ENCODE data around the gene POLD3.

DNA sequence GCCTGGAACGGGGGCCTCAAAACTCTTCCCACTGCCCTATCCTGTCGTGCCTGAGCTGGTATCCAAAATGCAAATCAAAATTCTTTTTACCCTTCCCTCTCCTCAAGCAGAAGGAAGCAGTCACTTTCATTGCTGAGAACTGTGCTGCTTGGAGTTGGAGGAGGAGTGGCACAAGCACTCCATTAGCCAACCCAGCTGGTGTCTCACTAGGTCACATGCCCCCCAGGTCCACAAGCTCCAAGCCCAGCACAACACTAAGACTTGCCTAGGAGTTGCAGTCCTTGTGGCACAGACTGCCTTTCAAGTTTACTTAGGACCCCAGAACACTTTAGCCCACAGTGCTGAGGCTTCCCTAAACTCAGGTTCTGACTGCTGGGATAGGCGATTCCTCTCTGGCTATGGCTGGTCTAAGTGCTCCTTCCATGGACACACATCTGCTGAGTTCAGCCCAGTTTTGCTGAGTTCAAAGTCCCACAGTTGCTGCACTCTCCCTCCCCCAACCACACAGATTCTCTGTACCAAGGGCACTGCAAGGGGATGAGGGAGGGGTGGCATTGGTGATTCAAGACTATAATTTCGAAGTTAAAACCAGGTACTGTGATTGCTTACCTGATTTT is 70.2 kb downstream of the POLD3 start:
- TF ChIP-seq POLR2A (IDR thresholded peaks at IDR 0.05), result no peak
- TF ChIP-seq, protein P1, sequence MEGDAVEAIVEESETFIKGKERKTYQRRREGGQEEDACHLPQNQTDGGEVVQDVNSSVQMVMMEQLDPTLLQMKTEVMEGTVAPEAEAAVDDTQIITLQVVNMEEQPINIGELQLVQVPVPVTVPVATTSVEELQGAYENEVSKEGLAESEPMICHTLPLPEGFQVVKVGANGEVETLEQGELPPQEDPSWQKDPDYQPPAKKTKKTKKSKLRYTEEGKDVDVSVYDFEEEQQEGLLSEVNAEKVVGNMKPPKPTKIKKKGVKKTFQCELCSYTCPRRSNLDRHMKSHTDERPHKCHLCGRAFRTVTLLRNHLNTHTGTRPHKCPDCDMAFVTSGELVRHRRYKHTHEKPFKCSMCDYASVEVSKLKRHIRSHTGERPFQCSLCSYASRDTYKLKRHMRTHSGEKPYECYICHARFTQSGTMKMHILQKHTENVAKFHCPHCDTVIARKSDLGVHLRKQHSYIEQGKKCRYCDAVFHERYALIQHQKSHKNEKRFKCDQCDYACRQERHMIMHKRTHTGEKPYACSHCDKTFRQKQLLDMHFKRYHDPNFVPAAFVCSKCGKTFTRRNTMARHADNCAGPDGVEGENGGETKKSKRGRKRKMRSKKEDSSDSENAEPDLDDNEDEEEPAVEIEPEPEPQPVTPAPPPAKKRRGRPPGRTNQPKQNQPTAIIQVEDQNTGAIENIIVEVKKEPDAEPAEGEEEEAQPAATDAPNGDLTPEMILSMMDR (IDR thresholded peaks at IDR 0.05), result no peak
- TF ChIP-seq POLR2AphosphoS5 (IDR thresholded peaks at IDR 0.05), result no peak

Data from breast epithelium (tissue), 3 donors.